Activated naive CD4-positive, alpha-beta T cell (primary cell): Measurements from ENCODE around the gene RUNX2.
"Not testable (repeated sequence)": the region's sequence is repeated elsewhere in the genome, so short reads cannot be mapped to it uniquely, and the experiment has no call there.

Experiments
- DNase-seq, 4 experiments: peaks; one replicate each; lab custom pipeline; 2025; lab: John Stamatoyannopoulos, UW

Gene RUNX2

DNA sequence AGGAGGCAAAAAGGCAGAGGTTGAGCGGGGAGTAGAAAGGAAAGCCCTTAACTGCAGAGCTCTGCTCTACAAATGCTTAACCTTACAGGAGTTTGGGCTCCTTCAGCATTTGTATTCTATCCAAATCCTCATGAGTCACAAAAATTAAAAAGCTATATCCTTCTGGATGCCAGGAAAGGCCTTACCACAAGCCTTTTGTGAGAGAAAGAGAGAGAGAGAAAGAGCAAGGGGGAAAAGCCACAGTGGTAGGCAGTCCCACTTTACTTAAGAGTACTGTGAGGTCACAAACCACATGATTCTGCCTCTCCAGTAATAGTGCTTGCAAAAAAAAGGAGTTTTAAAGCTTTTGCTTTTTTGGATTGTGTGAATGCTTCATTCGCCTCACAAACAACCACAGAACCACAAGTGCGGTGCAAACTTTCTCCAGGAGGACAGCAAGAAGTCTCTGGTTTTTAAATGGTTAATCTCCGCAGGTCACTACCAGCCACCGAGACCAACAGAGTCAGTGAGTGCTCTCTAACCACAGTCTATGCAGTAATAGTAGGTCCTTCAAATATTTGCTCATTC lies at the start of gene RUNX2:
RUNX2 (plus strand) TSS at position 375 of the 567 bp plus-strand sequence. CDS start 397 bp downstream, outside the sequence.
- no peak for DNase-seq

DNA sequence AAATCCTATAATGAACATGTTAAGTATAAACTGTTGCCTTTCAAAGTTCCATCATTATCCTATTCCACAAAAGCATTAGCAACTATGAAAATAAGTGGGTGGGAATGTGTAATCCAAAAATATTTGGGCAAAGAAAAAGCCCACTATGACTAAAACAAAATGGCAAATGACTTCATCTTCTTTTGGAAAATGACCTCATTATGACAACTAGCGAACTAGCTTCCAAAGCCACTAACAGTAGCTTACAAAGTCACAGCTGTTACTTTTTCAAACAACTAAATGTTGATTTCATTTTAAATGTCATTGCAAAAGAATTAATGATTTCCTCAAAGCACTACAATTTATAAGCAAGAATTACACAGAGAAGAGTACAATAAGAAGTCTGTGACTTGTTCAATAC lies 49.8 kb upstream of the RUNX2 start:
- DNase-seq = no peak

DNA sequence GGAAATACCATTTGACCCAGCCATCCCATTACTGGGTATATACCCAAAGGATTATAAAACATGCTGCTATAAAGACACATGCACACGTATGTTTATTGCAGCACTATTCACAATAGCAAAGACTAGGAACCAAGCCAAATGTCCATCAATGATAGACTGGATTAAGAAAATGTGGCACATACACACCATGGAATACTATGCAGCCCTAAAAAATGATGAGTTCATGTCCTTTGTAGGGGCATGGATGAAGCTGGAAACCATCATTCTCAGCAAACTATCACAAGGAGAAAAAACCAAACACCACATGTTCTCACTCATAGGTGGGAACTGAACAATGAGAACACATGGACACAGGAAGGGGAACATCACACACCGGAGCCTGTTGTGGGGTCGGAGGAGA lies 41.4 kb upstream of the RUNX2 start:
- DNase-seq = not testable (repeated sequence)

DNA sequence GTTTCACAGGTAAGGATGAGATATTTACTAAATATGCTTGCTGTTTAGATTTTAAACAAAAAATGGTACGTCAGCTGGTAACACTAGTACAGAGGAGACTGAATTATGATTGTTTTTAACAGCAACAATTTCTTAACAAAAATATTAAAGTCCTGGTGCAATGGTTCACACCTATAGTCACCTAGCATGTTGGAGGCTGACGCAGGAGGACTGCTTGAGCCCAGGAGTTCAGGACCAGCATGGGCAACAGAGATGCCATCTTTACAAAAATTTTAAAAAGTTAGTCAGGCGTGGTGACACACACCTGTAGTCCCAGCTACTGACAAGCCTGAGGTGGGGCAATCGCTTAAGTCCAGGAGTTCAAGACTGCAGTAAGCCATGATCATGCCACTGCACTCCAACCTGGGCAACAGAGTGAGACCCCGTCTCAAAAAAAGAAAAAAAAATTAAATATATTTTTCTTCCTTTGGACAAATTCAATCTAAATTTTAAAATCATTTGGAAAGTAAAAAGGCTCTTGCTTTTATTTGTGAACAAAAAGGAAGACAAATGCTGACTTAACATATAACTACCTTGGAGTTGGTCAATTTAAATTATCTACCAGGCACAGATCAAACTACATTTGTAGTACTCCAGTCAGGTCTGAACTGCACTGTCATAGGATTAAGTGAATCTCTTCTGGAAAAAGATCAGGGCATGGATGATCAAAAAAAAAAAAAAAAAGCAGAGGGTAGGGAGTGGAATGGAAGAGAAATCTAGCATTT lies 38.2 kb upstream of the RUNX2 start:
- no peak for DNase-seq

DNA sequence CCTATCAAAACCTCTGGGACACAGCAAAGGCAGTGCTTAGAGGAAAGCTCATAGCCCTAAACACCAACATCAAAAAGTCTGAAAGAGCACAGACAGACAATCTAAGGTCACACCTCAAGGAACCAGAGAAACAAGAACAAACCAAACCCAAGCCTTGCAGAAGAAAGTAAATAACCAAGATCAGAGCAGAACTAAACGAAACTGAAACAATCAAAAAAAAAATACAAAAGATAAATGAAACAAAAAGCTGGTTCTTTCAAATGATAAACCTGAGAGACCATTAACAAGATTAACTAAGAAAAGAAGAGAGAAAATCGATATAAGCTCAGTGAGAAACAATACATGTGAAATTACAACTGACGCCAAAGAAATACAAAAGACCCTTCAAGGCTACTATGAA lies 34.8 kb upstream of the RUNX2 start:
- DNase-seq = no peak

DNA sequence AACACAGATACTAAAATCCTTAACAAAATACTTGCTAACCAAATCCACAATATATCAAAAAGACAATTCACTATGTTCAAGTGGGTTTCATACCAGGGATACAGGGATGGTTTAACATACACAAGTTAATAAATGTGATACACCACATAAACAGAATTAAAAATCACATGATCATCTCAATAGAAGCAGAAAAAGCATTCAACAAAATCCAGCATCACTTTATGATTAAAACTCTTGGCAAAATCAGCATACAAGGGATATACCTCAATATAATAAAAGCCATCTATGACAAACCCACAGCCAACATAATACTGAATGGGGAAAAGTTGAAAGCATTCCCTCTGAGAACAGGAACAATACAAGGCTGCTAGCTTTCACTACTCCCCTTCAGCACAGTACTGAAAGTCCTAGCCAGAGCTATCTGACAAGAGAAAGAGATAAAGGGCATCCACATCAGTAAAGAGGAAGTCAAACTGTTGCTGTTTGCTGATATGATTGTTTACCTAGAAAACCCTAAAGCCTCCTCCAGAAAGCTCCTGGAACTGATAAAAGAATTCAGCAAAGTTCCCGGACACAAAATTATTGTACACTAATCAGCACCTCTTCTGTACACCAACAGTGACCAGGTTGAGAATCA lies 33.9 kb upstream of the RUNX2 start:
- not testable (repeated sequence) for DNase-seq

DNA sequence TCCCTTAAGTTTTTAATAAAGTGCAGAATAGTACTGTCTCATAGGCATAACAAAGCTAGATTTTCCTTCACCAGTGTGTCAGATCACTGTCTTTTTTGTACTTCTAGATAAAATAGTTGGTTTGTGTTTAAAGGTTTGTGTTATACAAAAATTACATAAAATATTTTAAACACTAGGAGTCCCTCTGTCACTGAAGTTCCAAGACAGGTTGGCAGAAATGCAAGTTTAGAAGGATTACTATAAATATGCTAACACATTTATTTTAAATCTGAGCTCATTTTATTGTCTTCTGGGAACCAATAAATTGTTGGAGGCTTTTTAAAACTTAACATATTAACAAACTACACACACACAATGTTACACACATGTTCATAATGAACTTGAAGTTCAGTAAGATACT lies 30.8 kb upstream of the RUNX2 start:
- no peak for DNase-seq

DNA sequence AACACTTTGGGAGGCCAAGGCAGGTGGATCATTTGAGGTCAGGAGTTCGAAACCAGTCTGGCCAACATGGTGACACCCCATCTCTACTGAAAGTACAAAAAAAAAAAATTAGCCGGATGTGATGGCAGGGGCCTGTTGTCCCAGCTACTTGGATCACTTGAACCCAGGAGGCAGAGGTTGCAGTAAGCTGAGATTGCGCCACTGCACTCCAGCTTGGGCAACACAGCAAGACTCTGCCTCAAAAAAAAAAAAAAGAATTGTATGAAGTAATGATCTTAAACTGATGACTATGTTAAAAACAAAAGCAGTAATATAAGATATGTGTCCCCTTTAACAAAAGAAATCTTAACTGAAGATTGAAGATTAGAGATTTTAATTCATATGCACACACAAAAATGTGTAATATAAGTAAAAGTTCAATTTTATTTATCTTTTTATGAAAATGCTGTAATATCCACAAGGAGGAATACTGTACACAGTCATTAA lies 29.0 kb upstream of the RUNX2 start:
- DNase-seq = no peak

DNA sequence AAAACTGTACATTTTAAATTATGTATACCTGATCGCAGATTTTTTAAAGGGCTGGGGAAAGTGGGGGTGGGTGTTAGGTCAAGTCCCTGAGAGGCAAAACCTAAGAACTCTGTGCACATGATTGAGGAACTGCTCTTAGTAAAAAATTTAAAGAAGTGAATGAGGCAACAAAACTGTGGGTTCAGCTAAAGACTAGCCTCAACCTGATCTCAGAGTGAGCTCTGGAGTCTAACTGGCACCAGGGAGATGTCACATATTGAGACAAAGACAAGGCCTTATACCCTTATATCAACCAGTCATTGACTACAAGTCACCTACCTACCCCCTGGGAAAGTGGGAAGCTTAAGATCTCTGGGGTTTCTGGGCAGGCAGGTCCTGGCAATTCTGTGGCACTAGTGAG lies 27.4 kb upstream of the RUNX2 start:
- DNase-seq = no peak

DNA sequence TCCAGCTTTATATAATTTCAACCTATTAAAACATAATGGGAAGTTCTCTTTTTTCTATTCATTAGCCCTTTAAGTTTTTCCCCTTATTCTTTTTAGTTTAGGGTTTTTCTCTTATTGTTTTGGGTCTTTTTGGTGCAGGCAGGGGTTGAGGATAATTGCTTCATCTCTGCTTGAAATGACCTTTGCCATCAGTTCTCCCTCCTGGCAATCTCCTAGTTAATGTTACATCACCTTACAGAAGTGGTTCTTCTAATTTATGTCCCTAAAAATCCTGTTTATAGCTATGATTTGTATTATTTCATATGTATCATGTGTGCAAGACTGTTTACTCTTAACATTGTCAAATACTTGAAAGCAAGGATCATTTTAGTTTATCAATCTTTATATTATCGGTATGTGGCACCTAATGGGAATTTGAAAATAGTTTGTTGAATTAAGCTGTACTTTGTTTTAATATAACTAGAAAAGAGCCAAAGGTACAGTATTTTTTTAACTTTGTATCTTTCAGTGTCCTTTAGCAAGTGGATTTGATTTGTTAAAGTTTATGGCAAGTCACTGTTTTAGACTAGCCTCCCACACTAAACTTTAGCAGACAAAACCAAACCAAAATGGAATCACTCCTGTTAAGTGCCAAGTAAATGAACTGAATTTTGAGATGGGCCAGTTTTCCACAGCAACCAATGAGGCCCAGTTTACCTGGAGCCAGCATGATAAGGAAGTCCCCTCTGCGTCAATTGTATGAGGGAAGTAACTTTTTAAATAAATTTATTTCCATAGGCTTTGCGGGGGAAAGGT lies 26.6 kb upstream of the RUNX2 start:
- no peak for DNase-seq

DNA sequence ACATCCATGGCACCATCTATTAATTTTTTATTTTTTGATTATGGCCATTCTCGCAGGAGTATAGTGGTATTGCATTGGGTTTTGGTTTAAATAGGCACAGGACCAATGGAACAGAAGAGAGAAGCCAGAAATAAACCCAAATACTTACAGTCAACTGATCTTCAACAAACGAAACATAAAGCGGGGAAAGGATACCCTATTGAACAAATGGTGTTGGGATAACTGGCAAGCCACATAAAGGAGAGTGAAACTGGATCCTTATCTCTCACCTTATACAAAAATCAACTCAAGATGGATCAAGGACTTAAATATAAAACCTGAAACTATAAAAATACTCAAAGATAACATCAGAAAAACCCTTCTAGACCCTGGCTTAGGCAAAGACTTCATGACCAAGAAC lies 25.3 kb upstream of the RUNX2 start:
- no peak for DNase-seq

DNA sequence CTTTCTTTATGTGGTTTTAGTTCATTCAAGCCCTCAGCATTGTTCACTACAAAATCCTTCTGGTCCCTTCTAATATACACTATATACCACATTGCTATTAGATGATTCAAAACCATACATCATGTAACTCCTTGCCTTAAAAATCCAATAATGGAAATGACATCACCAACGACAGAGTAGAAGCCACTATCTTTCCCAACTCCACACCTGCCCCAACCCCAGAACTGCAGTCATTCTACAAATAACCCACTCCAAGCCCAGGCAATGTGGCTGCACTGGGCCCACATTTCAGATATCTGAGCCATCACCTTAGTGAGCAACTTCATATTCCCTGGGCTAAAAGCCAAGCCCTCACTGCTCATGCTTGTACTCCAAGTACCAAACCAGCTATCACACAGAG lies 22.6 kb upstream of the RUNX2 start:
- no peak for DNase-seq

DNA sequence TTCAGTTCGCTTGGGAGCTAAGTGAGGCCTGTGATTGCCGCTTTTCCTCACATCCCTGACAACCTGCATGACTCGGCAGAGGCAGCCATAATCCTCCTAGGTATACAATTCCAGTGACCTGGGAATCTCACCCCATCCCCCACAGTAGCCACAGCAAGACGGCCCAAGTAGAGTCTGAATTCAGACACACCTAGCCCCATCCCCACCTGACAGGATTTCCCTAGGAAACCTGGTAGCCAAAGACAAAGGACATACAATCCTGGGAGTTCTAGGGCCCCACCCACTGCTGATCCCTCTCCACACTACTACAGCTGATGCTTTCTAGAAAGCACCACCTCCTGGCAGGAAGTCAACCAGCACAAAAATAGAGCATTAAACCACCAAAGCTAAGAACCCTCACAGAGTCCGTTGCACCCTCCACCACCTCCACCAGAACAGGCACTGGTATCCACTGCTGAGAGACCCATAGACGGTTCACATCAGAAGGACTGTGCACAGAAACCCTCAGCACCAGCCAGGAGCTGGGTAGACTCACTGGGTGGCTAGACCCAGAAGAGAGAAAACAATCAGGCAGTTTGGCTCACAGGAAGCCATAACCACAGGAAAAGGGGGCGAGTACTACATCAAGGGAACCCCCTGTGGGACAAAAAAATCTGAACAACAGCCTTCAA lies 17.9 kb upstream of the RUNX2 start:
- DNase-seq = no peak

DNA sequence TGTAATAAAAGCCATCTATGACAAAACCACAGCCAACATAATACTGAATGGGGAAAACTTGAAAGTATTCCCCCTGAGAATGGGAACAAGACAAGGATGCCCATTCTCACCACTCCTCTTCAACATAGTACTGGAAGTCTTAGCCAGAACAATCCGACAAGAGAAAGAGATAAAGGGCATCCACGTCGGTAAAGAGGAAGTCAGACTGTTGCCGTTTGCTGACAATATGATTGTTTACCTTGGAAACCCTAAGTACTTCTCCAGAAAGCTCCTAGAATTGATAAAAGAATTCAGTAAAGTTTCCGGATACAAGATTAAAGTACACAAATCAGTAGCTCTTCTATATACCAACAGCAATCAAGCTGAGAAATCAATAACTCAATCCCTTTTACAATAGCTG lies 14.0 kb upstream of the RUNX2 start:
- no peak for DNase-seq

DNA sequence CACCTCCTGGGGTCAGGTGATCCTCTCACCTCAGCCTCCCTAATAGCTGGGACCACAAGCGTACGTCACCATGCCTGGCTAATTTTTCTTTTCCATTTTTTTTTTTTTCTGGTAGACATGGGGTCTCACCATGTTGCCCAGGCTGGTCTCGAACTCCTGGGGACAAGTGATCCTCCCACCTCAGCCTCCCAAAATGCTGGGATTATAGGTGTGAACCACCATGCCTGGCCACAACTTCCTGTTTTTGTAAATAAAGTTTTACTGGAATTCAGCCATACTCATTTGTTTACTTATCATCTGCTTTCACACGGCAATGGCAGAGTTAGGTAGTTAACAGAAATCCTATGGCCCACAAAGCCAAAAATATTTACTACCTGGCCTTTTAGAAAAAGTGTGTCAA lies 7.8 kb upstream of the RUNX2 start:
- no peak for DNase-seq

DNA sequence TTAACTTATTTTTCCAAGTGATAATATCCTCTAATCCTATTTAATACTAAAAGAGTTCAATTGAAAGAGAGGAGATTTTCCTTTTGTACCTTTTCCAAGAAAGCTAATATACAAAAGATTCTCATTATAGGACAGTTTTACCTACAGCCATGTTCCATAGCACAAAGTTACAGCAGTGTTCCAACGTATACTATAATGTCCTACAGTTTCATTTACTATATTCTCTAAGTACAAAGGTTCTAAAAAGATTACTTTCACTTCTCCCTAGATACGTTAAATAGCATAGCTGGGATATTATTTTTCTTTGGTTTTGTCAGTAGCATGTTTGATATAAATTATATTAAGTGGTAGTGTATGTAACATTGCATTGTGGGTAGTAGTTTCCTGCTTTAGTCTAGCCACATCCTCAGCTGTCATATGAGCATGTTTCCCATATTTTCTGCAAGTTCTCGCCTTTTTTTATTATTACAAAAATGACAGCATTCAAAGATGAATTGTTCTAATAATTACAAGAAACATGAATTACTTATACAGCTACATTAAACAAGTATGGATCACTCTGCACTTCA lies 4.4 kb upstream of the RUNX2 start:
- DNase-seq = no peak

DNA sequence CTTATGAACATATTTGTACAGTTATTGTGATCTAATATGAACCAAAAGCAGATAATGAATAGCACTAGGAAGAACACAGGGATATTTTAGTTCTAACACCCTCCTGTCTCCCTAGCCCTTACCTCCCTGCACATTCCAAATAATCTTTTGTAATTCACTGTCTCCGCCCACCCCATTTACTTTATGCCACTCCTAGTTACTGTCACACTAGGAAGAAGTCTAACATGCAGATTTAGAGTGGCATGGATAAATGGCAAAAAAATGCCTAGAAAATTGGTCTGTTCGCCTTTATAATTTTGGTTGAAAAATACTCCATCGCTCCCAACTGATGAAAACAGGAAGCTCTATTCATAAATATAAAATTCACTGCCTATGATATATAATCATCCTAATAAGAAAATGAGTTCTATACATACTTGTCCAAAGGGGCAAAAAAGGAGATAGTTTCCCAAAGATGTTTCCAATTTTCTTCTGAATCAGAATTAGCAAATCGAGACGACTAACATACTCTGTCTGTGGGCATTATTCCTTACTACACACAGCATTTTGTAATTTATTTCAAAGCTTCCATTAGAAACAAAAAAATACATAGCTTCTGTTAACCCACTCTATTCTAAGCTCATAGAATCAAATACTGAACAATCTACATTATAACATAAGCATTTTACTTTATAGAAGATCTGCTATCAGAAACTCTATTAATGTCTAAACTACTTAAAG lies 1.3 kb upstream of the RUNX2 start:
- DNase-seq = no peak

DNA sequence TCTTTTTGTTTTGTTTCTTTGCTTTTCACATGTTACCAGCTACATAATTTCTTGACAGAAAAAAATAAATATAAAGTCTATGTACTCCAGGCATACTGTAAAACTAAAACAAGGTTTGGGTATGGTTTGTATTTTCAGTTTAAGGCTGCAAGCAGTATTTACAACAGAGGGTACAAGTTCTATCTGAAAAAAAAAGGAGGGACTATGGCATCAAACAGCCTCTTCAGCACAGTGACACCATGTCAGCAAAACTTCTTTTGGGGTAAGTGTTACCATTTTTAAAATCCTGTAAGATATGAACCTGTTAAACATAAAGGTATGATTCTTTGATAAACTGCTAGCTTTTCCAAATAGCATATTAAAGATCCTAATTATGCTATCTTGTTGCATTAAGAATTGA lies 393 bp downstream of the RUNX2 start:
- no peak for DNase-seq

DNA sequence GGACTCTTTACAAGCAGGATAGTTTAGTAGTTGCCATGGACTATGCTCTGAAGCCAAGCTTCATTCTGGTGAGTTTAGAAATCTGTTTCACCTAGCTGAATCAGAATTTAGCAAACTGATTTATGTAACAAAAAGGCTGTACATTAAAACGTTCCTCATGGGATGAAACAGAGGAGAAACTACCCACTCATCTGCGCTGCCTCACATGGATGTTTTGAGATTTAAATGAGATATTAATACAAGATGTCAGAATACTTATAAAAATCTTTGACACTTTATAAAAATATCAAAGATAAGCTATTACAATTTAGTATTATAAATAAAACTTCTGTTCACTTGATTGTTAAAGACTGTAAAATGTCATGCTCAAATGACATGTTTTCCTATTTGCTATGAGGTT lies 16.8 kb downstream of the RUNX2 start:
- DNase-seq = no peak

DNA sequence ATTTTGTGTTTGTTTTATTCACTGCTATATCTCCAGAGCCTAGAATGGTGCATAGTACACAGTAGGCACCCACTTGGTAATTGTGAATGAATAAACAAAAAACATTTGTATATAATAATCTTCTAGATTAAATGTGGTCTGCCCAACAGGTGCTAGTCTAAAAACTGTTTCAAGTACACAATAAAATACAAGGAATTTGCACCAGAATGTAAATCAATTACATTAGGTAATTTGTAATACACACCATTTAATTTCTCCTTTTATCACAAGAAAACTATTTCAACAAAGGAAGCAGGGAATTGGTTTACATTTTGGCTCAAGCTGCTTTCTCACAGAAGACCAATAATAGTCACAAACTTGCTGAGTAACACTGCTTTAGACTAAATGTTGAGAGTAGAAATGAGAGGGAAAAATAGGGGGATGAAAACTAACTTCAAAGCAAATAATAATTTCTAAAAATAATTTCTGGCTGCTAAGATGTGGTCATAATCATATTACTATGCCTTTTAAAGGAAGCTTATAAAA lies 22.1 kb downstream of the RUNX2 start:
- DNase-seq = no peak

DNA sequence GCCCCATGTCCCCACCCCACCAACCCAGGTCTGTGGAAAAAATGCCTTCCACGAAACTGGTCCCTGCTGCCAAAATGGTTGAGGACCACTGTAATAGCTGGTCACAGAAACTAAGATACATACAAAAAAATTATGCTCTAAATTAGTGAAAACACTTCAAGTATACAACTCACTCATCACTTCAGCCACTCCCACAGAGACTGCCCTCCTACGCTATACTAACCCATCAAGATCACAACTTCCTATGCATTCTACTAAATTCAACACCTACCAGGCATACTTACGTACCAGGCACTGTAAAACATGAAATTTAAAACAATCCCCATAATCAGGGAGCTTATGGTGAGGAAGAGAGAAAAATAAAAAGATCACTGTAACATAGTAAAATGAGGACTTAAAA lies 22.9 kb downstream of the RUNX2 start:
- DNase-seq = no peak
